Neutrophil (primary cell): Measurements from ENCODE around the gene IZUMO1.

ENCODE experiments used
- H3K27ac ChIP-seq: fragments of 200-600 bp; sonication (generic); 2 replicates; pipeline ENCODE4 v1.5.1; 2016; ENCODE audit warnings: mild to moderate bottlenecking, moderate library complexity
- H3K27me3 ChIP-seq: fragments of 200-600 bp; sonication (generic); 2 replicates; pipeline ENCODE4 v1.6.0; 2016; ENCODE audit warnings: mild to moderate bottlenecking
- H3K36me3 ChIP-seq: fragments of 200-600 bp; sonication (generic); 2 replicates; pipeline ENCODE4 v1.5.1; 2017
- H3K4me1 ChIP-seq, 2 experiments: fragments of 200-600 bp in 1 of 2; sonication (generic) in 1 of 2; 1 replicate in 1 of 2; 2 replicates in 1 of 2; pipeline versions ENCODE4 v1.5.1 to v1.6.1; 2013 to 2016; ENCODE audit warnings: low read depth in 1 of 2, low read length in 1 of 2, mild to moderate bottlenecking in 1 of 2, moderate library complexity in 1 of 2; ENCODE audit not compliant: control insufficient read depth in 1 of 2, insufficient read depth in 1 of 2
- H3K4me3 ChIP-seq, 2 experiments: fragments of 200-600 bp in 1 of 2; sonication (generic) in 1 of 2; 1 replicate in 1 of 2; 2 replicates in 1 of 2; pipeline ENCODE4 v1.5.1; 2013 to 2016; ENCODE audit warnings: low read depth in 1 of 2, low read length in 1 of 2, mild to moderate bottlenecking in 1 of 2, moderate library complexity in 1 of 2
- H3K9me3 ChIP-seq: fragments of 200-600 bp; sonication (generic); 2 replicates; pipeline ENCODE4 v1.5.1; 2016
- TF ChIP-seq, protein P1 (sequence below): fragments of 200-600 bp; sonication (generic); IDR thresholded peaks from 2 replicates; pipeline ENCODE4 v1.5.1; 2016; ENCODE audit warnings: antibody characterized with exemption

IZUMO1 gene

DNA sequence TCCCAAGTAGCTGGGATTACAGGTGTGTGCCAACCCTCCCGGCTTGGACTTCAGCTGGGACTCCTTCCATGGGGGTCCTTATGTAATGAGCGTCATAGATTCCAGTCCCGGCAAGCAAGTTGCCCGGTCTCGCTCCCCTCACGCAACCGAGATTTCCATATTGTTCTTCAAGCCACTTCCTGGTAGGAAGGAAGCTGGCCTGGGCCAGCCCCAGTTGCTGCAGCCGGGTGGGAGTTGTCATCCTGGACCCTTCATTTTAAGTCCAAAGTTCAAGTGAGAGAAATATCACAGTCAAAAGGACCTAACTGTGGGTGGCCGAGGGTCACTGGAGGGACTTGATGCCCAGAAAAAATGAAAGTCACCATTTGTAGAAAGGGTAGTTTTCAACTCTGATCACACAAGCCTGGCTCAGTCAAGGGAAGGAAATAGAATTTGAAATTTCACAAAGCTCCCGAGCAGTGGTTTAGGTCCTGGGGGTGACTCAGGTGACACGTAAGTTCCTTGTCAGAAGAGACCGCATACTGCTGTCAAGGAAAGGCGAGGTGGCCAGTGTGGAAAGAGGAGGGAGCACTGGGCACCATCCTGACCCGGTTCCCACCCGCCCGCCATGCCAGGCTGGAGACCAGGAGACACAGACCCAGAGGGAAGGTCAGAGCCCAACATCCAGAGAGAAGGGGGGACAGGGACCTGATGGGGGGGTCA, 13.9 kb upstream of the IZUMO1 start:
- H3K9me3 ChIP-seq: no peaks in the 10 kb centered on the region
- no peaks in the 10 kb centered on the region for H3K36me3 ChIP-seq
- TF ChIP-seq, protein P1, sequence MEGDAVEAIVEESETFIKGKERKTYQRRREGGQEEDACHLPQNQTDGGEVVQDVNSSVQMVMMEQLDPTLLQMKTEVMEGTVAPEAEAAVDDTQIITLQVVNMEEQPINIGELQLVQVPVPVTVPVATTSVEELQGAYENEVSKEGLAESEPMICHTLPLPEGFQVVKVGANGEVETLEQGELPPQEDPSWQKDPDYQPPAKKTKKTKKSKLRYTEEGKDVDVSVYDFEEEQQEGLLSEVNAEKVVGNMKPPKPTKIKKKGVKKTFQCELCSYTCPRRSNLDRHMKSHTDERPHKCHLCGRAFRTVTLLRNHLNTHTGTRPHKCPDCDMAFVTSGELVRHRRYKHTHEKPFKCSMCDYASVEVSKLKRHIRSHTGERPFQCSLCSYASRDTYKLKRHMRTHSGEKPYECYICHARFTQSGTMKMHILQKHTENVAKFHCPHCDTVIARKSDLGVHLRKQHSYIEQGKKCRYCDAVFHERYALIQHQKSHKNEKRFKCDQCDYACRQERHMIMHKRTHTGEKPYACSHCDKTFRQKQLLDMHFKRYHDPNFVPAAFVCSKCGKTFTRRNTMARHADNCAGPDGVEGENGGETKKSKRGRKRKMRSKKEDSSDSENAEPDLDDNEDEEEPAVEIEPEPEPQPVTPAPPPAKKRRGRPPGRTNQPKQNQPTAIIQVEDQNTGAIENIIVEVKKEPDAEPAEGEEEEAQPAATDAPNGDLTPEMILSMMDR: no peak
- H3K27me3 ChIP-seq: peaks cover 53% of the 10 kb centered on the region
- H3K27ac ChIP-seq: no peak overlapping the region
- H3K4me3 ChIP-seq: no peak overlapping the region
- H3K4me1 ChIP-seq: peaks cover 4 to 6% of the 10 kb centered on the region in 2 experiments

DNA sequence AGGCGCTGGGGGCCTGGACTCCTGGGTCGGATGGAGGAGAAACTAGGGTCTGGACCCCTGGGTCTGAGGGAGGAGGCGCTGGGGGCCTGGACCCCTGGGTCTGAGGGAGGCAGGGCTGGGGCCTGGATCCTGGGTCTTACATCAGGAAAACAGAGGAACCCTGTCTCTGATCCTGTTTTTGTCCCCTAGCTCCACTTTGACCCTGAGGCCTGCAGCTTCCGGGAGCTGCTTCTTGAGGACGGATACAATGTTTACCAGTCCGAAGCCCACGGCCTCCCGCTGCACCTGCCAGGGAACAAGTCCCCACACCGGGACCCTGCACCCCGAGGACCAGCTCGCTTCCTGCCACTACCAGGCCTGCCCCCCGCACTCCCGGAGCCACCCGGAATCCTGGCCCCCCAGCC, 11.0 kb upstream of the IZUMO1 start:
- Histone ChIP-seq H3K9me3 (no peaks in the 10 kb centered on the region), H3K27me3 (peaks cover 71% of the 10 kb centered on the region), H3K36me3 (no peaks in the 10 kb centered on the region), H3K4me1 (peaks cover 4 to 6% of the 10 kb centered on the region in 2 experiments), H3K4me3 (no peak overlapping the region), H3K27ac (no peak overlapping the region)
- TF ChIP-seq, protein P1: no peak

DNA sequence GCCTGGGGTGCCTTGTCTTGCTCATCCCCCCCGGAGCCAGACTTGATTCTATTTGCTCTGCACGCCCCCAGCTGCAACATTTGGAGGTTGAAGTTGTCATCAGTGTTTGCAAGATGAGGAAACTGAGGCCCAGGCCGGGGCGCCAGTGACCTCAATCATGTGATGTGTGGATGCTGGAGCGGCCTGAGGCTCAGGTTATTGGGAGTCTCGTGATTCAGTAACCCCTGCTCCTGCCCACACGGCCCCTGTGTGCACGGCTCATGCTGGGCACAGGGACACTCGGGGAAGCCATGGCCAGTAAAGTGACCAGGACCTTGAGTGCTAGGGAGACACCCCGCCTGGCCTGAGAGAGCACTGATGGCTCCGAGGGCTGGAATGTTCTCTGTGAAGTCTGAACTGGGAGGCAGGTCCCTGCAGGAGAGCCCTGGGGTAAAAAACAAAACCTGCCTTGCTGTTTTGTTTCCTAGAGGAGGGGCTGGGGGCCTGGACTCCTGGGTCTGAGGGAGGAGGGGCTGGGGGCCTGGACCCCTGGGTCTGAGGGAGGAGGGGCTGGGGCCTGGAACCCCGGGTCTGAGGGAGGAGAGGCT, 10.5 kb upstream of the IZUMO1 start:
- no peaks in the 10 kb centered on the region for H3K9me3 ChIP-seq
- H3K36me3 ChIP-seq: no peaks in the 10 kb centered on the region
- peaks cover 4 to 6% of the 10 kb centered on the region in 2 experiments for H3K4me1 ChIP-seq
- no peak overlapping the region for H3K4me3 ChIP-seq
- no peak overlapping the region for H3K27ac ChIP-seq
- TF ChIP-seq, protein P1: no peak
- peaks cover 71% of the 10 kb centered on the region for H3K27me3 ChIP-seq

DNA sequence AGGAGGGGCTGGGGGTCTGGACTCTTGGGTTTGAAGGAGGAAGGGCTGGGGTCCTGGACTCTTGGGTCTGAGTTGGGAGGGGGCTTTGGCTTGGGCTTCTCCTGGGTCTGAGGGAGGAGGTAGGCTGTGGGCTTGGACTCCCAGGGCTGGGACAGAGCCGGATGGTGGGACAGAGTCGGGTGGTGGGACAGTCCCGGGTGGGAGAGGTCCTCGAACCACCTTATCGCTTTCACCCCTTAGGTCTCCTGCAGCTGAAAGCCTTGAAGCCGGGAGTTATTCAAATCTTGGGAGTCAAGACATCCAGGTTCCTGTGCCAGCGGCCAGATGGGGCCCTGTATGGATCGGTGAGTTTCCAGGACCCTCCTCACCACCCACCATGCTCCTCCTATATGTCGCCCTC, 10.0 kb upstream of the IZUMO1 start:
- Histone ChIP-seq H3K36me3 (no peaks in the 10 kb centered on the region), H3K9me3 (no peaks in the 10 kb centered on the region), H3K4me1 (peaks cover 4 to 6% of the 10 kb centered on the region in 2 experiments), H3K27ac (no peak overlapping the region), H3K4me3 (no peak overlapping the region), H3K27me3 (peaks cover 71% of the 10 kb centered on the region)
- TF ChIP-seq, protein P1: no peak

DNA sequence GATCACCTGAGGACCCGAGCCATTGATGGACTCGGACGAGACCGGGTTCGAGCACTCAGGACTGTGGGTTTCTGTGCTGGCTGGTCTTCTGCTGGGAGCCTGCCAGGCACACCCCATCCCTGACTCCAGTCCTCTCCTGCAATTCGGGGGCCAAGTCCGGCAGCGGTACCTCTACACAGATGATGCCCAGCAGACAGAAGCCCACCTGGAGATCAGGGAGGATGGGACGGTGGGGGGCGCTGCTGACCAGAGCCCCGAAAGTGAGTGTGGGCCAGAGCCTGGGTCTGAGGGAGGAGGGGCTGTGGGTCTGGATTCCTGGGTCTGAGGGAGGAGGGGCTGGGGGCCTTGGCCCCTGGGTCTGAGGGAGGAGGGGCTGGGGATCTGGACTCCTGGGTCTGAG, 9.5 kb upstream of the IZUMO1 start:
- H3K27me3 ChIP-seq: peaks cover 71% of the 10 kb centered on the region
- no peaks in the 10 kb centered on the region for H3K36me3 ChIP-seq
- no peak overlapping the region for H3K4me3 ChIP-seq
- H3K9me3 ChIP-seq: no peaks in the 10 kb centered on the region
- H3K27ac ChIP-seq: no peak overlapping the region
- TF ChIP-seq, protein P1: no peak
- H3K4me1 ChIP-seq: peaks cover 4 to 6% of the 10 kb centered on the region in 2 experiments
